WI38 (cell line): ENCODE measurements around the gene MAML3.

ENCODE experiments used
- H3K4me3 ChIP-seq: 2 replicates; pipeline ENCODE4 v1.5.1; 2011; ENCODE audit warnings: low read depth, mild to moderate bottlenecking, control low read depth, low read length
- TF ChIP-seq, protein P1 (sequence below): IDR thresholded peaks from 2 replicates; pipeline ENCODE4 v1.5.1; 2012; ENCODE audit warnings: low read depth, mild to moderate bottlenecking, control low read depth, low read length

MAML3 gene

DNA sequence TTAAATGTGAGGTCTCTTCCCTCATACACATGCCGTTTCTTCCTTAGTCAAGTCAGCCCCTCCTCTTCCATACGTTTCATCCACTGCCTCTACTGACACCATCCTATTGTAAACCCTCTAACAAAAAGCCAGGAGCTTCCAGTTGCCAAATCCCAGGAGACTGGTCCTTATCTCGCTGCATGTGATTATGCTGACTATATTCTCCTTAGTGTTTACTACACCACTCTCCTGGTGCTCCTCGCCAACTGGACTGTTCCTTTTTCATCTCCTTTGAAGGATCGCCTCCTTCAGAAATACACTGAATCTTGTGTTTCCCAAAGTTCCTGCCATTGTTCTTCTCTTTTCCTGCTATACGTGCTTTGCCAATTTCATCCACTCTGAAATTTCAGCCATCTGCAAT is 27.7 kb downstream of the MAML3 start:
- H3K4me3 ChIP-seq: no peak overlapping the region
- TF ChIP-seq, protein P1, sequence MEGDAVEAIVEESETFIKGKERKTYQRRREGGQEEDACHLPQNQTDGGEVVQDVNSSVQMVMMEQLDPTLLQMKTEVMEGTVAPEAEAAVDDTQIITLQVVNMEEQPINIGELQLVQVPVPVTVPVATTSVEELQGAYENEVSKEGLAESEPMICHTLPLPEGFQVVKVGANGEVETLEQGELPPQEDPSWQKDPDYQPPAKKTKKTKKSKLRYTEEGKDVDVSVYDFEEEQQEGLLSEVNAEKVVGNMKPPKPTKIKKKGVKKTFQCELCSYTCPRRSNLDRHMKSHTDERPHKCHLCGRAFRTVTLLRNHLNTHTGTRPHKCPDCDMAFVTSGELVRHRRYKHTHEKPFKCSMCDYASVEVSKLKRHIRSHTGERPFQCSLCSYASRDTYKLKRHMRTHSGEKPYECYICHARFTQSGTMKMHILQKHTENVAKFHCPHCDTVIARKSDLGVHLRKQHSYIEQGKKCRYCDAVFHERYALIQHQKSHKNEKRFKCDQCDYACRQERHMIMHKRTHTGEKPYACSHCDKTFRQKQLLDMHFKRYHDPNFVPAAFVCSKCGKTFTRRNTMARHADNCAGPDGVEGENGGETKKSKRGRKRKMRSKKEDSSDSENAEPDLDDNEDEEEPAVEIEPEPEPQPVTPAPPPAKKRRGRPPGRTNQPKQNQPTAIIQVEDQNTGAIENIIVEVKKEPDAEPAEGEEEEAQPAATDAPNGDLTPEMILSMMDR: no peak

DNA sequence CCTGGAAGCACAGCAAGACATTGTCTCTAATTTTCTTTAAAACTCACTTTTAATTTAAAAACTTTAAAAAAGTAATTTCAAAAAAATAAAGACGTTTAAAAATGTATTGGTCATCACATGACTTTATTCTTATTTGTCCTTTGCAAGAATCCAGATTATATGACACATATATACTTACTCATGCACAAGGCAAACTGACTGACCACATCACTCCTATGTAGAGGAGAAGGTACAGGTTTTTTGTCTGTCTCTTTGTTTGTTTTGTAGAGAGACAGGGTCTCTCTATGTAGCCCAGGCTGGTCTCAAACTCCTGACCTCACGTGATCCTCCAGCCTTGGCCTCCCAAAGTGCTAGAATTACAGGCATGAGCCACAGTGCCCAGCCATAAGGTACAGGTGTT is 28.6 kb downstream of the MAML3 start:
- no peak overlapping the region for H3K4me3 ChIP-seq
- TF ChIP-seq, protein P1: no peak

DNA sequence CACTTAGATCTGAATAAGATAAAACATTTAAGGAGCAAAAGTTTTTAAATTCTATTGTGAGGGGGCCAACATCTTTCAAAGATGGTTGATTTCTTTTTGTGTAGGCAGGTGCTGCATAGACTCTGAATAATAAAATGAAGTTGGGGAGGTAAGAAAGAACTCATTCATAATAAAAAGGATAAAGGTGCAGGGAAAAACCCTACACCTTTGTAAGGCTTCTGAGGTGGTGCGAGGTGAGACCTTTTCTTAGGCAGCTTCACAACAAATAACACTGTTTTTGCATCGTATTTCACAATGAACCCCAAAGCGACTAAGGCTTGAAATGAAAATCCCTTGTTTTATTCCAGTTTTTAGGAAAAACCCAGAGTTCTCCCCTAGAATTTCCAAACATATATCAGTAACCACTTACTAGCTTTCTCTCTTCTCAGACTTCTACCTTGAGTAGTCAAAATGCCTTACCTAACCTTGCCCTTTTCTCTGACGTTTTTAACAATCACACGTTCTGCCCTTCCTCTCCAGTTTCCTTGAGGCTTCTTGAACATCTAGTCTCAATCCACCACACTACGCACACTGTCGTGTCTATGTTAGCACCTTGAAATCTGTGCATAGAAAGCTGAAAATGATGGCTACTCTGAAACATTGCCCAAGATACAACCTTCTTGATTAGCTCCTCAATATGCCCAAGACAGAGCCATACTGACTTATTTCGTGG is 30.2 kb downstream of the MAML3 start:
- H3K4me3 ChIP-seq: no peak overlapping the region
- TF ChIP-seq, protein P1: no peak

DNA sequence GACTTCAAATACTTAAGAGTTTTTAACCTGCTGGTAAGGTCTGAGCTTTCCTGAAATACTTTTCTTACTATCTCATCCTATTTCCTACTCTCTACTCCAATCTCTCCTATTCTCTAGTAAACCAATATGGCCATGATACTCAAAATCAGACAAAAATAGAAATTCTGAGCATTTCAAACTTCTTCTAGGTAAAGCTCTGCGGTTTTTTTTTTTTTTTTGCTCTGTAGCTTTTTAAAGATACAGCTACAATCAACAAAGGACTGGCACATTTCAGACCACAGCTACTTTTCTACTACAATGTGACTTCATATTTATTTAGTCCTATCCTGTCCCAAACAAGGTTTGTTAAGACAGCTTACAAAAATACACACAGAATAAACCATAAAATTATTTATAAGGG is 31.1 kb downstream of the MAML3 start:
- TF ChIP-seq, protein P1: no peak
- H3K4me3 ChIP-seq: no peak overlapping the region

DNA sequence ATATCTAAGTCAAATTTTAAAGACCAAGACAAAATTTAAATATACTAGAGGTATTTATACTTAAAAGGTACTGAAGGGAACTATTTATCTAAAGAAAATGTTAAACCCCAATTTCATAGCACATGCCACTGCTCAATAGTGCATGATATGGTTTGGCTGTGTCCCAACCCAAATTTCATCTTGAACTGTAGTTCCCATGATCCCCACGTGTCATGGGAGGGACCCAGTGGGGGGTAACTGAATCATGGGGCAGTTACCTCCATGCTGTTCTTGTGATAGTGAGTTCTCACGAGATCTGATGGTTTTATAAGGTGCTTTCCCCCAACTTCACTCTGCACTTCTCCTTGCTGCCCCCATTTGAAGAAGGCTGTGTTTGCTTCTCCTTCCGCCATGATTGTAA is 32.3 kb downstream of the MAML3 start:
- TF ChIP-seq, protein P1: no peak
- H3K4me3 ChIP-seq: no peak overlapping the region

DNA sequence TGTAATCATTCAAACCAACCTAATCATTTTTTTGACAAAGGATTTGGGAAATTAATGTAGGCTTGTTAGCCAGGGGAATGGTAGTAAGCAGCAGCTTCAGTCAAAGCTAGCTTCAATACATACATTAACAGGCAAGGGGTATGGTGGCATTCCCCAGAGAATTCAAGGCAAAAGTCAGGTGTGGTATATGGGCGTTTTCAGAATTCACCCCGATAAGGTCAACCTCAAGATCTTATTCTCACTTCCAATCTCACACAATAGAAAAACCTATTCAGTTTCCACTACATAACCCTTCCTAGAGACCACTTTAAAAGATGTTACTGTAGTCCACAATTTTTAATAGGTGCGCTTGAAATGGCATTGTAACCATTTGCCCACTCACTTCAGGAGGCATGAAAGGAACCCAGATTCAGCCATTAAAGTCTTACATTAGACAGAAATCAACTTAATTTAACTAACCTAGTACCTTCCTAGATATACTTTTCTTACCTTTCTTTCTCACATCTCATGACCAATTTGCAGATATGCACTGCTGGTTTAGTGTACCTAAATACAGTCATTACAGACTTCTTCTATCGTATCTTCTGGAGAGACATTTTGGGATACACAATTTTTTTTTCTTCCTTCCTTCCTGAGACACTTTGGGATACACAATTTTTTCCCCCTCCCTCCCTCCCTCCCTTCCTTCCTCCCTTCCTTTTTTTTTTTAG is 34.9 kb downstream of the MAML3 start:
- TF ChIP-seq, protein P1: no peak
- H3K4me3 ChIP-seq: no peak overlapping the region

DNA sequence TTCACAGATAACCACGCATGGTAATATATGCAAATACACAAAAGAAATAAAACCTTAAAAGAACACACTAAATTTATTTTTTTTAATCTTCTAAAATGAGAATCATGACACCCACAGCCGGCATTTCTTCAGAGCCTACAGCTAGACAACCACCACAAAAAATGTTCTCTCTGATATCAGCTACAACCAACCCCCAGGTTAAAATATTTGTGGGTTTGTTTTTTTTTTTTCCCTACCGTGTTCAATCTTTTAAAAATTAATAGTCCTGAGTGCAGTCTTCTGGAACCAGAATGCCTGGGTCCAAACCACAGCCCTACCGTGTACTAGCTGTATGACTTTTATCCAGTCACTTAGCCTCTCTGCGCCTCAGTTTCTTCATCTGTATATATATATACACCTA is 36.0 kb downstream of the MAML3 start:
- TF ChIP-seq, protein P1: no peak
- no peak overlapping the region for H3K4me3 ChIP-seq
